CD4-positive, alpha-beta T cell treated with Interleukin-15 for 1 hour (primary cell): Measurements from ENCODE around the gene SCYGR2.

Experiments
- DNase-seq: peaks from one replicate; pipeline ENCODE4 v3.0.0-alpha.2; 2020

The SCYGR2 gene

DNA sequence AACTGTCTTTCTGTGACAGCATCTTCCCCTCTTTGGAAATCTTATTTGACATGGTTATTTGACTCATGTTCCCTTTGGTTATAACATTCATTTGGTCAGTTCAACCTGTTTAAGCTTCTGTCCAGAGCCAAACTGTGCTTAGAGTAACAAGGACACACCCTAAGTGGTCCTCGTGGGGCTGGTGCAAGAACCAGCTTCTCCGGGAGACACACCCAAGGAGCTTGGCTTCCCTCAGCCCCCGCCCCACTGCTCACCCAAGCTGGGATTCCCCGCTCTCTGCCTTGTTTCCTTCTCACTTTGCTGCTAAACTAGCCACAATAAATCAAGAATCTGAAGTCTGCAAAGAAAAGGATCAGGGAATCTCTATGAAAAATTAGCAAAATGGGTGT, 14.6 kb downstream of the SCYGR2 start:
- DNase-seq = no peak

DNA sequence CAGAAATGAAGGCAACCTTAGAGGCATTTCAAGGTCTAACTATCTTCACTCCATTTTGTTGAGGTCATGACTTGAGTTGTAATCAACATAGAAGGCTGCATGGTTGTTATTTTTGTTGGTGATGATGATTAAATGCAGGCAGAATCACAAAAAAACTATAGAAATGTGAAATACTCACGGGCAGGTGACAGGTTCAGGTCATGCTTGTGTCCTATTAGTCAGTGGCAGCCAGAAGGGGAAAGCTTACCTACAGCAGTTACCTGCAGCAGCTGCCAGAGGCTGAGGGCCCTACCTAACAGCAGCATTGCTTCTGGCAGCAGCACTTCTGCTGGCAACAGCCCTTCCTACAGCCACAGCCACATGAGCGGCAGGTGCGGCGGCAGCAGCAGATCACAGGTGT, 15.6 kb downstream of the SCYGR2 start:
- DNase-seq = no peak

DNA sequence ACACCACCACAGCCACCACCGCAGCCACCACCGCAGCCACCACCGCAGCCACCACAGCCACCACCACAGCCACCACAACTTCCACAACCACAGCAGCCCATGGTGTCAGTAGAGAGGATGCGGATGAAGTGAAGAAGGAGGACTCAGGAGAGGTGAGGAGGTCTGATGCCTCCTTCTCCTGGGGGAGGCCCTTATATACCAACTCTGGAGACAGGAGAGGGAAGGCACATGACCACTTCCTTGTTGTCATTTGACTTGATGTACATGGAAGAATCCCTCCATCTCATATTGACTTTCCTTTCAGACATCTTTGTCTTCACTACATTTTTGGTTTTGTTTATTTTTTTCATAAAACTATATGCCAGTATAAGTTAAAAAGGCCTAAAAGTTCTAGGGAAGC, 16.0 kb downstream of the SCYGR2 start, which contains the start of gene SCYGR3:
Gene SCYGR3, minus strand, starts transcription at position 101 of the 400 bp plus-strand sequence. Its CDS starts 0 bp downstream, at position 101.
- no peak for DNase-seq

DNA sequence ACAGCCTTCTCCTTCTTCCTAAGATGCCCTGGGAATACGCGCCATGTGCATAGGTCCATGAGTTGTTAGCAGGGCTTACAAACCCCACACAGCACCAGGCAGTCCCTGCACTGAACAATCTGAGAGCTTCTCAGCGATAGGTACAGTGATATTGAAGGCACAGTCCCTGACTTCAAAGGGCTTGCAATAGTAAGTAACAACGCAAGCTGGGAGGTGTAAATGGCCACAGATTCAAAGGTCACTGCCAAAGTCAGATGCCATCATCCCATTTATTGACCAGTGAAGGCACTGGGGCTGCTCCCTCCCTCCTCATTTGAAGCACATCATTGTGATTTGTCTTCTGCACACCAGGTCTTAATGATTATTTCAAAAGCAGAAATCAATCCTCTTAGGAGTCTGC, 16.5 kb downstream of the SCYGR2 start:
- no peak for DNase-seq

DNA sequence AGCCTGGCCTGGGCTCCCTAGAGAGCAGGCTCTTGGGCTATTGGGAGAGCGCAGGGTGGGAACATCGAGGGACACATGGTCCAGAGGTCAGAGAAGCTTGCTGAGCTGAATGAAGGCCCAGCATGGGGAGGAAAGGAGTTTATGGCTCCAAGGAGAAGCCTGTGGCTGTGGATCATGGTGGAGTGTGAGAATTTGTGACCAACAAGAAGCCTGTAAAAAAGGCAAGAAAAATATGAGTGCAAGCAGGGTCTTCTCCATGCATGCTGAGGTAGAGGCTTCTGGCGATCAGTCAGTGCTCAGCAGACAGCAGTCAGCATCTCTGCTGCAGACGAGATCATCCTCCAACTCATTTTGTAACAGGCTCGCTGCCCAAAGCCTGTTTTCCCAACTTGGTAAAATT, 17.2 kb downstream of the SCYGR2 start:
- no peak for DNase-seq

DNA sequence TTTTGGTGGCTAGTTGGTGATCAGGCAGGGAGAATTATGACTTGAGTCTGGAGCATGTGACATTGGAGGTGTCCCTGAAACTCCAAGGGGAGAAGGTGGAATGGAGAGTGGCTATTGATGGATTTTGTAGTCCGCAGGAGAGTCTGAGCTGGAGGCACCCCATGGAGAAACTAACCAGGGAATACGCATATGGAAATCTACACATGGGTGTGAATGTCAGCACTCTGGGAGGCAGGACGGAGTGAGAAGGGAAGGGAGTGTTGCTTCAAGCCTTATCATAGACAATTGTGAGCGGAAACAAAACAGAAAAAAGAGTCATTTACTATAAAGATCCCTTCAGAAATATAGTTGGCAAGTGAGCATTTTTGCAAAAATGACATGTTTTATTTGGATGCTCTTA, 17.9 kb downstream of the SCYGR2 start:
- DNase-seq = no peak

DNA sequence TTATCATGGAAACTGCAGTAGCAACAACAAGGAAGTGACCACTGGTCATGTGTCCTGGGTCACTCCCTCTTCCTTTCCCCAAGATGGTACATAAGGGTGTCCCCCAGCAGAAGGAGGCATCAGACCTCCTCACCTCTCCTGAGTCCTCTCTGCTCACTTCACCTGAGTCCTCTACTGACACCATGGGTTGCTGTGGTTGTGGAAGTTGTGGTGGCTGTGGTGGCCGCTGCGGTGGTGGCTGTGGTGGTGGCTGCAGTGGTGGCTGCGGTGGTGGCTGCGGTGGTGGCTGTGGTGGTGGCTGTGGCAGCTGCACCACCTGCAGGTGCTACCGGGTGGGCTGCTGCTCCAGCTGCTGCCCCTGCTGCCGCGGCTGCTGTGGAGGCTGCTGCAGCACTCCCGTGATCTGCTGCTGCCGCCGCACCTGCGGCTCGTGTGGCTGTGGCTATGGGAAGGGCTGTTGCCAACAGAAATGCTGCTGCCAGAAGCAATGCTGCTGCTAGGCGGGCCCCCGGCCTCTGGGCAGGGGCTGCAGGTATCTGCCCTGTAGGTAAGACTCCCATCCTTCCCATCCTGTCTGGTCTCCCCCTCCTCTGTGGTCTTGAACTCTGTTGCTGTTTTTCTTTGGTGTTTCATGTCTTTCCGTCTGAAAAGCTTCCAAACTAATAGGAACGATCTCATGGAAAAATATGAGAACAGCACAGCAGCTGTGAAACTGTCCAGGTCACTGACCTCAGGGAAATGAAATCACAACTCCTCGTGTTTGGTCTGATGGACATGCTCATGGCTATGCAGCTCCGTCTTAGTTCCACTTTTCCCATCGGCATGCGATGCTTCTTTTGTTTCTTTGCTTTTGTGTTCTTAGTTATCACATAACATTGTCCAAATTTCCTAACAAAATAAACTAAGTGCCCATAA, 18.9 kb downstream of the SCYGR2 start, which contains the start of gene SCYGR4:
Gene SCYGR4, plus strand, starts transcription at position 183 of the 915 bp plus-strand sequence. Its CDS starts 0 bp downstream, at position 183.
- DNase-seq = no peak

DNA sequence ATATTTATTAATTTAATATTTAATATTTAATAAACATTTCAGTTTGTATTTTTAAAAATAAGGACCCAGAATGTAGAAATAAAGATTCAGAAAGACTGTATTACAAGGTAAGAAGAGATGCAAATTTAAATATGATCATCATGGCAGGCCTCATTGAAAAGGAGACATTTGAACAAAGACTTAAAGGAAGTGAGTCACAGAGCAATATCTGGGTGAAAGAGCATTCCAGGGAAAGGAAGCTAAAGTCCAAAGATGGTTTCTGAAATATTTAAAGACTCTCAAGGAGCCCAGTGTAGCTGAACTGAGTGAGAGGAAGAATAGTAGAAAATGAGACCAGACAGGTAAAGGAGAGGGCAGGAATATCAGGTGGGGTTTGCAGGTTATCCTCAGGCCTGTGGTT, 24.5 kb downstream of the SCYGR2 start:
- no peak for DNase-seq

DNA sequence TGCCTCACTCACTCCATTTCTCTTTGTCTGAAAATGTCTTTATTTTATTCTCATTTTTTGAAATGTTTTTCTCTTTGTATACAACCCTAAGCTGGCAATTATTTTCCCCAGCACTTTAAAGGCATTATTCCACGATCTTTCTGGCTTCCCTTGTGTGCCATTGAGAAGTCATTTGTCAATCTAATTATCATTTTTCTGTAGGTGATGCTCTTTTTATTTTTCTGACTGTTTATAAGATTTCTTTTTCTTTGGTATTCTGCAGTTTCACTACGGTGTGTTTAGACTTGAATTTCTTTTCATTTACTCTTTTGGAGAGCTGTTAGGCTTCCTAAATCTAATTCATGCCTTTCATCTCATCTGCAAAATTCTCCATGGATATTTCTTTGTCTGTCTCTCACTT, 26.7 kb downstream of the SCYGR2 start:
- no peak for DNase-seq

DNA sequence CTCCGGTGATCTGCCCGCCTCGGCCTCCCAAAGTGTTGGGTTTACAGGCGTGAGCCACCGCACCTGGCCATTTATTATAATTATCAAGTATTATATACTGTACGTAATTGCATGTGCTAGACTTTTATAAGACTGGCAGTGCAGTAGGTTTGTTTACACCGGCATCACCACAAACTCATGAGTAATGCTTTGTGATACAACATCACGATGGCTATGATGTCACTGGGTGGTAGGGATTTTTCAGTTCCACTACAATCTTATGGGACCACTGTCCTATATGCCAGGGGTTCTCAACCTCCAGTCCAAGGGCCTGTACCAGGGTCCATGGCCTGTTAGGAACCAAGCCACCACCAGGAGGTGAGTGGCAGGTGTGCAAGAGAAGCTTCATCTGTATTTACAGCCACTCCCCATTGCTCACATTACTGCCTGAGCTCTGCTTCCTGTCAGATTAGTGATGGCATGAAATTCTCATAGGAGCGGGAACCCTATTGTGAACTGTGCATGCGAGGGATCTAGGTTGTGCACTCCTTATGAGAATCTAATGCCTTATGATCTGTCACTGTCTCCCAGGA, 28.0 kb downstream of the SCYGR2 start:
- DNase-seq = no peak

DNA sequence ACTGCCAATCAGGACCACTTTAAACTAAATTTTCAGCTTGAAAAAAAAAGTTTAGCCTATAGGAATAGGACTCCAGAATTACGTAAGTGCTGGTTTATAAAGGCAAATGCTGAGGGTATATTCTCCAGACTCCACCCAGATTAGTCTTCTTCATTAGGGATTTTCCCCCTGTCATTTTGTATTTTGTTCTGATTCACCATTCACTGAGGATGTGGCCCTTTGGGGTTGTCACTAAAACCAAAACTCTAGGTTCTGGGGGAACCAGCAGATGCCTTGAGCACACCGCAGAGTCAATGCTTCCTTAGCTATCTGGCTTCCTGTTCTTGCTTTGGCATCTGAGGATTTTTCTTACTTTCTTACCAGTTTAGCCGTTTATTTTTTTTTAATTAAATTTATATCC, 29.1 kb downstream of the SCYGR2 start:
- no peak for DNase-seq

DNA sequence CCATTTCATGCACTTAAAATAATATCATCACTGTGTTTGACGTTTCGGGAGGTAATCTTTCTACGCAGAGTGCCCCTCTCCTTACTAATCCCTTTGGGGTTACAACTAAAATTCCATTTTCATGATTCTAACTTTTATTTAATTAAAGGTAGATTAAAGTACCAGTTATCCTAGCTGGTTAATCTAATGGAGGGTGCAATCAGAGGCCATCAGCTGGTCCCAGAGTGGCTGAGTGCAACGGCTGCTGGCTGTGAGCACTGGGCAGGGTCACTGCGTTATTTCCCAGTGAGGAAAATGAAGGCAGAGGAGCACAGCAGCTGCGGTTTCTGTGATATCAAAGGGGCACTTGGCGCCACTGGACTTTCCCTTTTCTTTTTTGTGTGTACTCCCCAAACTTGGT, 30.7 kb downstream of the SCYGR2 start:
- DNase-seq = no peak

DNA sequence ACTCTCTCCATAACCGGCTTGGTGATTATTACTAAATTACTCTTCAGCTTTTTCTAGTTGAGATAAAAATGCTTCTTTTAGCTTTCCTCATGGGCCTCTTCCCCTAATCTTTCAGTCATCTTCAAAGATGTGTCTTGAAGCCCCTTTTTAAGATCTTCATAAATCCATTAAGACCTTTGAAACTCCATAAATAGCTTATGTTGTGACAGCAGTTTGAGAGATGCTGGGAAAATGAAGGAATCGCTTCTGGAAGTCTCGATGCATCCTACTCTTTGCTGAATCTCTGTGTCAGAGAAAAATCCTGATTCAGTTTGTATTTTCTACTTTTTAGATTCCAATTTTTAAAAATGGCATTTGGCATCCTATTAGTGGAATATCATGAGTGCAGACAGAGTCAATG, 31.6 kb downstream of the SCYGR2 start:
- no peak for DNase-seq

DNA sequence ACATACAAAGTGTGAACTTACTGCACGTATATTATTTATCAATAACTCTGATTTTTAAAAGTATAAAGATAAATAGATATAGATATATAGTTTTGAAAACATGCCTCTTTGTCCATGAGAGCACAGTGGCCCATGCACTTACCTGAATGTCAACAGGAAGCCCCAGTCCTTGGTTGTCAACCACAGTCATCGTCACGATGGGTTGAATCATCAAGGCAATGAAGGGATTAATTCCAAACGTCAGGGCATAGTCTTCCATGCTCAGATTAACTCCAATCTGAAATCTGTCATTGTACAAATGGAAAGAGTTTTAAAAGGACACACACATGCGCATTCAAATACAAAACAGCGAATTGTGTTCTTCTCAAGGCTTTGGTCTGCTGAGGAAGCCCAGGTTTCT, 34.1 kb downstream of the SCYGR2 start:
- no peak for DNase-seq

DNA sequence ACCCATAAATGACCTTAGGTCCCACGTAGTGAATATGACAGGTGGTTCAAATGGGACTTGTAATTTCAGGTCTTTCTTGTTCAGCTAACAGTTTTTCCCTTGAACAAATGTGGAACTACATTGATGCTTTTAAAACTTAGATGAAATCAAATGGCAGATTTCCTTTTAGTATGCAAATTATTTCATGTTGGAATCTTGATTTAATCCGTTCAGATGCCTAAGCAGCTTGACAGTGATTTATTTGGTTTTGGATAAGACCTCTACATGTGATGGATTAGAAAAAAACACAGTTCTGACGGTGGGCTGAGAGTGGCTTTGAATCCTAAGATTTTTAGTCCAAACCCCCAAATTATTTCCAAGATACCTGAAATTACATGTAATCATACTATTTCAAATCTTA, 35.5 kb downstream of the SCYGR2 start:
- no peak for DNase-seq

DNA sequence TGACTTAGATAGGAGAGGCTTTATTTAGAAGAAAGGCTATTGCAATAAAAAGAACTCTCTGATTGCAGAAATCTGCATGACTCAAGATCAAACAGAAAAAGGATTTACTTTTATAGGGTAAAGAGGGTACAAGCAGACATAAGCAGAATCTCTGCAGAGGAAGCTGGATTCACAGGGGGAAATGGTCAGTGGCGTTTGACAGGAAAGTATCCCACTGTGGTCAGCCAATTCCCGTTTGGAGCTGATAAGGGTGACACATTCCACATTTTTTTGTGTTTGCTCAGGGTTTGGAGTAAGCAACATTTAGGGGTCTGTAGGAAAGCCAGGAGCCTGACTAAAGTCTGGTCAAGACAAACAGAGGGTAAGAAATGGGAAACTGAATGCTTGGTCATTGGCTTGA, 44.0 kb downstream of the SCYGR2 start:
- no peak for DNase-seq

DNA sequence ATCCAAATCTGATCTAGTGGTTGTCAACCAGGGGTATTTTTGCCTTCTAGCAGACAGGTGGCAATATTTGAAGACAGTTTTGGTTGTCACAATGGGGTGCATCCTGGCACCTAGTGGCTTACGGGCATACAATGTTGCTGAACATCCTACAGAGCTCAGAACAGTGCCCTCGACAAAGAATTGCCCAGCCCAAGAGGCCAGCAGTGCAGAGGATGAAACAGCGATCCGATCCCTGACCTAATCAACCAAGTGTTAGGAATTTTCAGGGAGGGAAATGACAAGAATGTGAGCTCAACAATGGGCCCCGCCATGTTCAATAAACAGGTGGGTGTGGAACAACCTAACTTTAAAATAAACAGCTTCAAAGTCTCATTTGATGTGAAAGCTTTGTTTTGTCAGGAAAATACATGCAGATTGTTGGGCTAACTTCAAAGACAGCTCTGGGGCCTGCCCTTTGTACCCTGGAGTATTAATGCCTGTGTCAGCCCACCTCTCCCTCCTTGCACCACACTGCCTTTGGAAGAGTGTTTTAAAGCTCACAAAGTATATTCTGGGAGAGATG, 45.4 kb downstream of the SCYGR2 start:
- DNase-seq = no peak
